ENCODE data around the gene SKAP1. TPM values are rescaled to one million over a fixed set of nuclear protein-coding genes. Genes with fewer than 3 reads are reported as not detected.
"Not testable (repeated sequence)": the region's sequence is repeated elsewhere in the genome, so short reads cannot be mapped to it uniquely, and the experiment has no call there.

Gene SKAP1
- total RNA-seq, 1 donor from 2014 or later = 0.41 TPM

DNA sequence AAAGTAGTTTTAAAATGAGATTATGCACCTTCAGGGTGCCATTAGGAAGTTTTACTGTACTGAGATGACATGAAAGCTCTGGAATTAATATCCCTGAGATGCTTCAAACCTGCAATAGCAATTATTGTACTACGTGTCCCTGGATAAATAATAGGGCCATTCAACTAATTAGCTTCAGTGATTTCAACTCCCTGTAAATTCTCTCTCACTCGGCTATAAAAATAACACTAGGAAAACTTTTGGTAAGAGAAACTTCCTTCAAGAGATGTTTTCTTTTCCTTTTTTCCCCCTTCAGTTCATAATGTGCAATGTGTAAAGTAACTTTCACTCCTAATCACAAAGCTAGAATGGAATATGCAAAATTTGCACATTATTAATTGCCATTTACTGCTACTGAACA is 176.0 kb downstream of the SKAP1 start:
- DNase-seq (ENCODE audit: low spot score in 2 of 2) (no peak), FAIRE-seq (no peak)

GRCh38 chr17:48251950-48252349 is 178.1 kb downstream of the SKAP1 start:
- FAIRE-seq (no peak), DNase-seq (ENCODE audit: low spot score in 2 of 2) (no peak)

DNA sequence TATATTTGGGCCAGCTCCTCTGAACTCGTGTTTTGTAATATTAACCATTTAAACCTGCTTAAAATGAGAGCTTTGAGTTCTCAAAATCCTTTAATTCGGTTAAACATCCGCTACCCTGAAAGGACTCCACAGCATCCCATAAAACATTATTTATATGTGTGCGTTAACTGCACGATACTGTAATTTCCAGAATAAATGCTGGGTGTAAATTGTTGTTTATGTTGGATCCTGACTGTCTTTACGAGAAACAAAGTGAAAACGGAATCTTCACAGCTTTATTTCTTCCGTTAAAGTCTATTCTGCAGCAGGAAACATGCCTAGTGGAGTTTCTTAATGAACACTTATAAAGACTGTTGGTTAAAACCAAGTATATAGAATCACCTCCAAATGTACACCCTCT is 179.1 kb downstream of the SKAP1 start:
- FAIRE-seq (no peak), DNase-seq (ENCODE audit: low spot score in 2 of 2) (no peak)

DNA sequence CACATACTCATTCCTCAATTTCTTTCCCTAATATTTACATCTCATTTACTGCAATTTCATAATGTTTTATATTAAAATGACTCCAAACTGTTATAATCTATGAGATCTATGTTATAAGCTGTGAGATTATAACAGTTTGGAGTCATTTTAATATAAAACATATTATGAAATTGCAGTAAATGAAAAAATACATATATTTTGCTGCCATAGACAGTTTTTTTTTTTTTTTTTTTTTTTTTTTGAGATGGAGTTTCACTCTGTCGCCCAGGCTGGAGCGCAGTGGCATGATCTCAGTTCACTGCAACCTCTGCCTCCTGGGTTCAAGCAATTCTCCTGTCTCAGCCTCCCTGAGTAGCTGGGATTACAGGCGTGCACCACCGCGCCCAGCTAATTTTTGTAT is 180.0 kb downstream of the SKAP1 start:
- not testable (repeated sequence) for FAIRE-seq; DNase-seq (ENCODE audit: low spot score in 2 of 2)

- FAIRE-seq (no peak), DNase-seq (ENCODE audit: low spot score in 2 of 2) (no peak)
These were observed 182.4 kb downstream of the SKAP1 start for GRCh38 chr17:48247603-48248002.

DNA sequence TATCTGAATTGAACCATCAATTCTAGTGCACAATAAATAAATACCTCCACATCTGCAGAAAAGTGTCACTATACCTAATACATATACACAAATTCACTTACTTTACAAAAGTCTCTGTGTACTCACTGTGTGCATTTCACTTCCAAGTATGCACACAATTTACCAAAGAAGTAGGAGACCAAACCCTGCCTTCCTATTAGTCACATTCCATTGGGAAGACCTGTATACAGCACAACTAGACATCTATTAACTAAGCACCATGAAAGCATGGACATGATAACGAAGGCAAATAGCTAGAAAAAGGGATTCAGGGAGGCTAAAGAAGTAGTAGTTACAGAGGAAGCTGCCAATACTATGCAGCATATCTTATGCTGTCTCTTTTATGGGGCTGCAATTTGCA is 183.0 kb downstream of the SKAP1 start:
- DNase-seq (ENCODE audit: low spot score in 2 of 2) (no peak), FAIRE-seq (no peak)

GRCh38 chr17:48246612-48247011 is 183.4 kb downstream of the SKAP1 start:
- FAIRE-seq (no peak), DNase-seq (ENCODE audit: low spot score in 2 of 2) (no peak)

- DNase-seq (ENCODE audit: low spot score in 2 of 2); FAIRE-seq: not testable (repeated sequence)
These were observed 184.5 kb downstream of the SKAP1 start for GRCh38 chr17:48245465-48246033.

GRCh38 chr17:48244814-48245213 is 185.2 kb downstream of the SKAP1 start:
- FAIRE-seq = no peak

DNA sequence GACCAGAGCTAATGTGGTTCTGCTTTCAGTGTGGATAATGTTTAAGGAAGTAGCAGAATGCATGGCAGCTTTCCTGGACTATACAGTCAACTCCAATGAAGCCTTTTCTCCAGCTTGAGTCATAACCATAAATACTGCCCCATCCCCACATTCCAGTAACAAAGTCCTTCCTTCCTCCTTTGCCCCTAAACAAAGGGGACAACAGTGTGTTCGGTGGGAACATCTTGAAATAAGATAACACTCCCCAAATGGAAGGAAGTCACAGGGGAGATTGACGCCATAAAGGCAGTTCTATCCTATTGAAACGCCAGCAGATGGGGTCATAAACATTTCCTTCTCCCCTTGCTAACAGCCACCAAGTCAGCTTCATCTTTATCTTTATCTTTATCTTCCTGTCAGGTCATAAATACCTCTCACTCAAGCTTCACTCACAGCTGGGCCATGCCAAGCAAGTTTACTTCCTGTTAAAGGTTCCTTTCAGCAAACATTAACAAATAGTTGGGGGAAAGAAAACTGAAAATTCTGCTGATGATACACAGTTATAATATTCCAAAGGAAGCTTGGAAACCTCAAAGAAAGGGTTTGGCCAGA is 185.8 kb downstream of the SKAP1 start:
- no peak for DNase-seq (ENCODE audit: low spot score in 2 of 2)
- no peak for FAIRE-seq

More at GRCh38 chr17:48244814-48245213, 185.2 kb downstream of the SKAP1 start:
- no peak for DNase-seq (ENCODE audit: low spot score in 2 of 2)

- no peak for DNase-seq (ENCODE audit: low spot score in 2 of 2)
- no peak for FAIRE-seq
These were observed 188.1 kb downstream of the SKAP1 start for GRCh38 chr17:48241770-48242497.

DNA sequence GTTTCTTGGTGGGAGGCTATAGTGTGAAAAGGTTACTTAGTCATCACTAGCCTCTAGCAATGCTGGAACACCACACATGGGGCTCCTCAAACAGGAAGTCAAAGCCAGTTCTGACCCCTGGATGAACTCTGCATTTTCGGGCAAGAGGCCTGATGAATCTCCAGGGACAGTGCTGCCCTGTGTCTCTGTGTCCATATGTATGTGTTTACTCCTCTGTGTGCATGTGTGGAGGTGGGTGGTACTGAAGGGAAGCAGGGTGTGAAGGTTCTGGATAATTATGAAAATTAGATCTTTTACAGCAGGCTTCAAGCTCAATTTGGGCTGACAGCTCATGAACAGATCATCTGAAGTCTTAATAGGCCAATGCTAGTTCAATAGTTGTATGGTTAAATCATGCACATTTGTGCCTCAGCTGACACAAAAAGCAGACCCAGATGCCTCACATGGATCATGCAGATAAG is 188.9 kb downstream of the SKAP1 start:
- FAIRE-seq (no peak), DNase-seq (ENCODE audit: low spot score in 2 of 2) (no peak)

GRCh38 chr17:48240562-48241130 is 189.4 kb downstream of the SKAP1 start:
- DNase-seq (ENCODE audit: low spot score in 2 of 2) (no peak), FAIRE-seq (no peak)

- DNase-seq (ENCODE audit: low spot score in 2 of 2) = no peak
These were observed 189.9 kb downstream of the SKAP1 start for GRCh38 chr17:48240122-48240521.

DNA sequence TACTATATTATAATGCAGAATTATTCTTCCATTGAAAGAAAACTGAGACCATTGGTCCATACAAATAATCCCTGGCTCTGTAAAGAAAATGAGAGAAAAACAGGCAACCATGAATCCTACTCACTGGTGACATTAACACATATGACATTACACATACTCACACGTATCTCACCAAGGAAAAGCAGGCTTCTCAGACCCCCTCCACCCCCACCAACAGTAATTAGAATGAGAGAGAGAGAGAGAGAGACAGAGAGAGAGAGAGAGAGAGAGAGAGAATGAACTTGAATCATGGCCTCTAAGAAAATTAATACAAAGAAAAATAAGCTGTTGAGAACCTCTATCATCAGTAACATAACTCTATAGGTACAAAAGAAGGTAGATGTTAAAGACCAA is 190.4 kb downstream of the SKAP1 start:
- DNase-seq (ENCODE audit: low spot score in 2 of 2) (no peak), FAIRE-seq (no peak)

More at GRCh38 chr17:48240122-48240521, 189.9 kb downstream of the SKAP1 start:
- no peak for FAIRE-seq

GRCh38 chr17:48238933-48239602 is 190.9 kb downstream of the SKAP1 start:
- FAIRE-seq (no peak), DNase-seq (ENCODE audit: low spot score in 2 of 2) (no peak)

DNA sequence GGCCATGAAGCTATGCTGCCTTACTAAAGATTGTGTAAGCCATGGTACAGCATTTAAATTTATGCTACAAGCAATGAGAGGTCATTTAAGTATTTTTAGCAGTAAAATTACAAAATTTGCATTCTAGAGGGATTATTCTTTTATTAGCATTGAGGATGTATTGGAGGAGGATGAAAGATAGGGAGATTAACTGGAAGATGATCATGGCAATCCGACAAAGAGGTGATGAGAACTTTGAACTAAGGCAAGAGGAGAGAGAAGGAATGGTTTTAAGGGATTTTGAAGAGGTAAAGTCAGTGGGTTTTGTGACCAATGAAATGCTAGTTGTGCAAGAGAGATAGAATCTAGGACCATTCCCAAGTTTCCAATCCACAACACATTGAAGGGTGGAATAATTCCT is 192.6 kb downstream of the SKAP1 start:
- no peak for FAIRE-seq
- no peak for DNase-seq (ENCODE audit: low spot score in 2 of 2)

GRCh38 chr17:48236681-48237134 is 193.3 kb downstream of the SKAP1 start:
- no peak for DNase-seq (ENCODE audit: low spot score in 2 of 2)
- FAIRE-seq = no peak

- DNase-seq (ENCODE audit: low spot score in 2 of 2) (no peak), FAIRE-seq (no peak)
These were observed 195.1 kb downstream of the SKAP1 start for GRCh38 chr17:48234922-48235321.

DNA sequence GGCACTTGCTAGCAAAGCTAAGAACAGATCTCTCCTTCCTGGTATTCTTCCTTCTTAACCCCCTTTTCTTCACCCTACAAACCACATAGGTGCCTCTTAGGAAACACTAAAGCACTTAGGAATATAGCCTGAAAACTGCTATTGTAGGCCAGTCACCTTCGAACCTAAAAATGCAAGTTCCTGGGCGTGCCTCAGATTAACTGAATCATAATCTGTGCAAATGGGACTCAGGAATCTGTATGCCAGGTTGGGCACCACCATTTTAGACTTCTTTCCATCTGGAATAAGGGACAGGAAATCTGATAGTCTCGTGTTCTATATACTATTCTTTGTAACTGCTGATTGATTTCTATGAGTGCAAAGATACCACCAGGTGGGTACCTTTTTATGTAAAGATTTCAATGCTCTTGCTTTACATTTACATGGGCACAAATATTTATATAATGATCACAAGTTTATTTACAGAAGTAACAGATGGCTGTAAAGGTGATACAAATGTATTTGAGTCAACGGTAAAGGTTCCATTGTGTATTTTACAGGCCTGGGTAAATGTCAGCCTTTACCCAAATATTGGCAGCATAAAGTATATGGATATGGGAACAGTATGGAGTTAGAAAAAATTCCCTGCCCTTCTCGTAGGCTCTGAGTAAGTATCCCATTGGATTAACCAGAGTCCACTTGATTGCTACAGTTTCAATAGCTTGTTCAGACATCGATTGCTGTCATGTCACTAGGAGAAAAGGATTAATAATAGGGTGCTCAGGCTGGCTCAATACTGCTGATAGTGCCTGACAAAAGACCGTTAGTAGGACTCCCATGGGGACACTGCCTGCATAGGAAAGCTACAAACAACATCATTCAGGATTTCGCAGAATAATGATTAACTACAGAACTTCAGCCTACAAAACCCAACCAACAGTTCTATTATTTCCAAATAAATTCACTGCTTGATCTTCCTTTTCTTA is 197.7 kb downstream of the SKAP1 start:
- DNase-seq (ENCODE audit: low spot score in 2 of 2) (no peak), FAIRE-seq (no peak)

Measured in frontal cortex (tissue), 4 donors.